Measurements from ENCODE around the gene CTAGE9. TPM values are rescaled to one million over a fixed set of nuclear protein-coding genes. Genes with fewer than 3 reads are reported as not detected.

The CTAGE9 gene
- total and polyA plus RNA-seq, 2 of the 8 experiments (the other 6 are each of a cell fraction or from before 2014, with no cell fraction given): not detected

GRCh38 chr6:131688286-131688685 is 22.5 kb downstream of the CTAGE9 start:
- Histone ChIP-seq H3K27me3 (replicated peaks in 1 of 4; ENCODE audit: control insufficient read depth in 3 of 4, extremely low read depth in 1 of 4, insufficient read depth in 3 of 4, low read length in 3 of 4) (no peaks in the 10 kb centered on the region), H3K4me1 (replicated peaks in 1 of 4; ENCODE audit: control insufficient read depth in 3 of 4, insufficient read depth in 4 of 4, low read length in 3 of 4) (peaks cover 0 to 3% (median 0%) of the 10 kb centered on the region in 4 experiments; a peak in 1 of 7 replicates), H2AFZ (ENCODE audit: low read length) (no peak overlapping the region), H3K18ac (ENCODE audit: extremely low read depth, low read length) (no peak overlapping the region), H3K9me3 (ENCODE audit: insufficient read depth in 2 of 2, low read depth in 1 of 2, low read length in 1 of 2) (no peaks in the 10 kb centered on the region), H4K20me1 (replicated peaks in 1 of 2; ENCODE audit: control insufficient read depth in 1 of 2, insufficient read depth in 2 of 2, low read length in 2 of 2) (no peaks in the 10 kb centered on the region), H3K36me3 (ENCODE audit: control insufficient read depth in 2 of 4, insufficient read depth in 4 of 4, low read length in 3 of 4) (no peaks in the 10 kb centered on the region), H4K8ac (ENCODE audit: extremely low read depth, insufficient read depth, low read length) (no peak overlapping the region), H2BK20ac (ENCODE audit: low read length) (no peak overlapping the region), H3K4ac (replicated peaks; ENCODE audit: insufficient read length, low read depth, low read length) (no peak overlapping the region), H2BK120ac (replicated peaks; ENCODE audit: low read depth, low read length) (no peak overlapping the region), H3K23ac (ENCODE audit: insufficient read length) (no peak overlapping the region), H3K23me2 (ENCODE audit: low read depth, low read length) (no peaks in the 10 kb centered on the region), H3K4me3 (ENCODE audit: extremely low read depth in 1 of 4, insufficient read depth in 2 of 4, low read depth in 3 of 4, low read length in 4 of 4) (no peak overlapping the region), H3K56ac (replicated peaks; ENCODE audit: insufficient read length, low read depth, low read length) (no peak overlapping the region), H3K79me1 (ENCODE audit: low read depth, low read length) (no peaks in the 10 kb centered on the region), H2BK15ac (ENCODE audit: low read length) (no peak overlapping the region), H2BK5ac (ENCODE audit: low read depth, low read length) (no peak overlapping the region), H3K27ac (ENCODE audit: low read depth, low read length) (no peak overlapping the region), H2BK12ac (ENCODE audit: low read depth, low read length) (no peak overlapping the region), H4K91ac (replicated peaks; ENCODE audit: insufficient read length, low read length) (no peak overlapping the region), H4K5ac (ENCODE audit: insufficient read length, low read depth, low read length) (no peak overlapping the region), H3K79me2 (ENCODE audit: control insufficient read depth in 1 of 2, insufficient read depth in 2 of 2, low read length in 2 of 2) (no peaks in the 10 kb centered on the region), H3K4me2 (ENCODE audit: insufficient read depth in 1 of 2, low read depth in 2 of 2, low read length in 2 of 2) (no peak overlapping the region), H3K9ac (replicated peaks in 1 of 4; ENCODE audit: extremely low read depth in 1 of 4, low read depth in 3 of 4, low read length in 3 of 4) (no peak overlapping the region), H2AK5ac (ENCODE audit: low read depth, low read length) (no peak overlapping the region), H3K14ac (ENCODE audit: insufficient read length) (no peak overlapping the region)
- ChIA-PET CTCF (ENCODE audit: partially characterized antibody) (interaction anchor here (0.7 to 1.3 kb wide), 2 partner anchors 222 to 227 kb away, joined by 3 to 5 read pairs; no protein-coding TSS in a partner anchor), POLR2A (ENCODE audit: partially characterized antibody) (interaction anchor here (0.6 kb wide), 1 partner anchor 51 kb away, joined by 3 read pairs; no protein-coding TSS in a partner anchor)
- WGBS, 2 experiments (ENCODE audit: extremely low coverage in 1 of 2, insufficient coverage in 1 of 2, insufficient read length in 1 of 2, insufficient replicate concordance in 2 of 2, low coverage in 1 of 2, low lambda C conversion rate in 2 of 2, missing lambda C conversion rate in 1 of 2): 79% methylated on average over 1 of the region's 1 CpG; no CpG with 5 or more reads in 1 of the 2 experiments
- no peak for TF ChIP-seq KDM4A (IDR thresholded peaks at IDR 0.05; ENCODE audit: low read depth, low read length, severe bottlenecking)
- no peak for TF ChIP-seq CHD2 (IDR thresholded peaks at IDR 0.05; ENCODE audit: low read length)
- no peak for TF ChIP-seq KDM1A (IDR thresholded peaks at IDR 0.05; ENCODE audit: borderline replicate concordance, low read length)
- no peak for TF ChIP-seq POLR2A (IDR thresholded peaks at IDR 0.05; ENCODE audit: control extremely low read depth in 1 of 2, low read depth in 2 of 2, low read length in 2 of 2)
- TF ChIP-seq TBP (IDR thresholded peaks at IDR 0.05; ENCODE audit: low read depth, low read length): no peak
- no peak for TF ChIP-seq SP4 (IDR thresholded peaks at IDR 0.05; ENCODE audit: low read length)
- TF ChIP-seq NRF1 (IDR thresholded peaks at IDR 0.05; ENCODE audit: low read depth, low read length): no peak
- no peak for TF ChIP-seq GABPA (IDR thresholded peaks at IDR 0.05; ENCODE audit: borderline replicate concordance, insufficient read depth, low read length)
- no peak for TF ChIP-seq SRF (IDR thresholded peaks at IDR 0.05; ENCODE audit: low read depth, low read length)
- no peak for DNase-seq (ENCODE audit: low read depth in 1 of 2, low spot score in 2 of 2)
- FAIRE-seq: no peak
